GM18499 (cell line): Measurements from ENCODE around the gene DIAPH2.

ENCODE experiments used
- ATAC-seq: cut with Tn5 transposase; IDR thresholded peaks from one replicate; pipeline ENCODE4 v1.9.1; 2021; ENCODE audit warnings: moderate number of reproducible peaks; ENCODE audit not compliant: insufficient read depth, unreplicated experiment

DIAPH2 gene

GRCh38 chrX:96918864-96919263 lies 234.2 kb downstream of the DIAPH2 start:
- no peak for ATAC-seq

GRCh38 chrX:96919672-96920071 lies 235.0 kb downstream of the DIAPH2 start:
- ATAC-seq = no peak

GRCh38 chrX:96924581-96924980 lies 239.9 kb downstream of the DIAPH2 start:
- ATAC-seq = no peak

- ATAC-seq = no peak
Measured at GRCh38 chrX:96929036-96929435, 244.4 kb downstream of the DIAPH2 start.

GRCh38 chrX:96957718-96958117 lies 273.1 kb downstream of the DIAPH2 start:
- no peak for ATAC-seq

- no peak for ATAC-seq
Measured at GRCh38 chrX:96971812-96972211, 287.2 kb downstream of the DIAPH2 start.

- no peak for ATAC-seq
Measured at GRCh38 chrX:96978906-96979305, 294.3 kb downstream of the DIAPH2 start.

GRCh38 chrX:96979766-96980165 lies 295.1 kb downstream of the DIAPH2 start:
- ATAC-seq = no peak

- no peak for ATAC-seq
Measured at GRCh38 chrX:96982161-96982560, 297.5 kb downstream of the DIAPH2 start.

GRCh38 chrX:96984538-96984937 lies 299.9 kb downstream of the DIAPH2 start:
- no peak for ATAC-seq

- ATAC-seq = no peak
Measured at GRCh38 chrX:96985046-96985445, 300.4 kb downstream of the DIAPH2 start.

- no peak for ATAC-seq
Measured at GRCh38 chrX:96987228-96987627, 302.6 kb downstream of the DIAPH2 start.

- no peak for ATAC-seq
Measured at GRCh38 chrX:96989830-96990571, 305.4 kb downstream of the DIAPH2 start.

GRCh38 chrX:96994093-96994492 lies 309.5 kb downstream of the DIAPH2 start:
- ATAC-seq = no peak

GRCh38 chrX:96997196-96997595 lies 312.6 kb downstream of the DIAPH2 start:
- ATAC-seq = no peak

GRCh38 chrX:97000682-97001368 lies 316.2 kb downstream of the DIAPH2 start:
- ATAC-seq = no peak

- ATAC-seq = no peak
Measured at GRCh38 chrX:97006167-97006566, 321.5 kb downstream of the DIAPH2 start.

GRCh38 chrX:97009391-97009790 lies 324.7 kb downstream of the DIAPH2 start:
- ATAC-seq = no peak

GRCh38 chrX:97011540-97011939 lies 326.9 kb downstream of the DIAPH2 start:
- ATAC-seq = no peak

GRCh38 chrX:97016106-97016505 lies 331.5 kb downstream of the DIAPH2 start:
- ATAC-seq = no peak

GRCh38 chrX:97021680-97022079 lies 337.0 kb downstream of the DIAPH2 start:
- no peak for ATAC-seq

- no peak for ATAC-seq
Measured at GRCh38 chrX:97026406-97026805, 341.8 kb downstream of the DIAPH2 start.
